ENCODE measurements around the gene MUC5AC. TPM values are rescaled to one million over a fixed set of nuclear protein-coding genes. Genes with fewer than 3 reads are reported as not detected.
"Not testable (repeated sequence)": the region's sequence is repeated elsewhere in the genome, so short reads cannot be mapped to it uniquely, and the experiment has no call there.

MUC5AC gene, protein sequence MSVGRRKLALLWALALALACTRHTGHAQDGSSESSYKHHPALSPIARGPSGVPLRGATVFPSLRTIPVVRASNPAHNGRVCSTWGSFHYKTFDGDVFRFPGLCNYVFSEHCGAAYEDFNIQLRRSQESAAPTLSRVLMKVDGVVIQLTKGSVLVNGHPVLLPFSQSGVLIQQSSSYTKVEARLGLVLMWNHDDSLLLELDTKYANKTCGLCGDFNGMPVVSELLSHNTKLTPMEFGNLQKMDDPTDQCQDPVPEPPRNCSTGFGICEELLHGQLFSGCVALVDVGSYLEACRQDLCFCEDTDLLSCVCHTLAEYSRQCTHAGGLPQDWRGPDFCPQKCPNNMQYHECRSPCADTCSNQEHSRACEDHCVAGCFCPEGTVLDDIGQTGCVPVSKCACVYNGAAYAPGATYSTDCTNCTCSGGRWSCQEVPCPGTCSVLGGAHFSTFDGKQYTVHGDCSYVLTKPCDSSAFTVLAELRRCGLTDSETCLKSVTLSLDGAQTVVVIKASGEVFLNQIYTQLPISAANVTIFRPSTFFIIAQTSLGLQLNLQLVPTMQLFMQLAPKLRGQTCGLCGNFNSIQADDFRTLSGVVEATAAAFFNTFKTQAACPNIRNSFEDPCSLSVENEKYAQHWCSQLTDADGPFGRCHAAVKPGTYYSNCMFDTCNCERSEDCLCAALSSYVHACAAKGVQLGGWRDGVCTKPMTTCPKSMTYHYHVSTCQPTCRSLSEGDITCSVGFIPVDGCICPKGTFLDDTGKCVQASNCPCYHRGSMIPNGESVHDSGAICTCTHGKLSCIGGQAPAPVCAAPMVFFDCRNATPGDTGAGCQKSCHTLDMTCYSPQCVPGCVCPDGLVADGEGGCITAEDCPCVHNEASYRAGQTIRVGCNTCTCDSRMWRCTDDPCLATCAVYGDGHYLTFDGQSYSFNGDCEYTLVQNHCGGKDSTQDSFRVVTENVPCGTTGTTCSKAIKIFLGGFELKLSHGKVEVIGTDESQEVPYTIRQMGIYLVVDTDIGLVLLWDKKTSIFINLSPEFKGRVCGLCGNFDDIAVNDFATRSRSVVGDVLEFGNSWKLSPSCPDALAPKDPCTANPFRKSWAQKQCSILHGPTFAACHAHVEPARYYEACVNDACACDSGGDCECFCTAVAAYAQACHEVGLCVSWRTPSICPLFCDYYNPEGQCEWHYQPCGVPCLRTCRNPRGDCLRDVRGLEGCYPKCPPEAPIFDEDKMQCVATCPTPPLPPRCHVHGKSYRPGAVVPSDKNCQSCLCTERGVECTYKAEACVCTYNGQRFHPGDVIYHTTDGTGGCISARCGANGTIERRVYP (N-terminal part only)
- total RNA-seq, result not detected
- long read RNA-seq, donor 1, result 0 reads
- long read RNA-seq, donor 2, result 0 reads

DNA sequence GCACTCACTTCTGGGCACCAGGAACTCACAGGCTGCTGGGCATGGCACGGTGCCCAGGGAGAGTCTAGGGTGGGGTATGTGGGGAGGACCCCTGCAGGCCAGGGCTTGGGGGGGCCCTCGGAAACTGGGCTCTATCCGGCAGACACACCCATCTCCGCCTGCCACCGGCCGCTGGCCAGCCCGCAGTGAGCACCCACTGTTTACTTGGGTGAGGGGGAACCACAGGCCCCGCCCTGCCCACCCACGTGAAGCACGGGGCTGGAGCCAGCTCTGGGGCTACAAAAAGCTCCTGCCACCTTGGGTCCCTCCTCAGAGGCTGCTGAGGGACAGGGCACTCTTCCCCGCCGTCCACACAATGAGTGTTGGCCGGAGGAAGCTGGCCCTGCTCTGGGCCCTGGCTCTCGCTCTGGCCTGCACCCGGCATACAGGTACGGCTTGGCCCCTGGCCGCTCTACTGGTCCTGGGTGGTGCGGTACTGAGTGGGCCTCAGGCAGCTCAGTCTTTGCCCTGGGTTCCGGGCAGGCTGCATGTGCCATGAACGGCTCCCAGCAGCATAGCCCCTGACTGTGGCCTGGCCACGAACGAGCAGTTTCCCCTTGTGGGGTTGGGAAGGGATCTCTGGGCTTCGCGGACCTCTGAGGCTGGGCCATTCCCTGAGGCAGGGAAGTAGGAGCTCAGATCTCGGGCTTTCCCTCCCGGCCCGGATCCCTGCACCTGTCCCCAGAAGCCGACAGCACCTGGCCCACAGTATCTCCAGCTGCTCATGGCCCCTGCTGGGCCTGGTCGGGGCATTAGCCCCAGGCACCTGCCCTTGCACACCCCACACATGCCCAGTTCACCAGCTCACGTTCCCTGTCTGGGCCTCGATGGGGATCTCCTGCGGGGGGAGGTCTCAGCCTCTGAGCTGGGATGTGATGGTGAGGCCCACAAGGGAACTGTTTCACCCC is at the start of gene MUC5AC:
Gene MUC5AC (plus strand): TSS at position 309 of the 947 bp plus-strand sequence. CDS start 47 bp downstream, at position 356.
- intact Hi-C loops (cut with DNase I), result no loop called here
- DNase-seq (ENCODE audit: low spot score), result peak; percentile 76

DNA sequence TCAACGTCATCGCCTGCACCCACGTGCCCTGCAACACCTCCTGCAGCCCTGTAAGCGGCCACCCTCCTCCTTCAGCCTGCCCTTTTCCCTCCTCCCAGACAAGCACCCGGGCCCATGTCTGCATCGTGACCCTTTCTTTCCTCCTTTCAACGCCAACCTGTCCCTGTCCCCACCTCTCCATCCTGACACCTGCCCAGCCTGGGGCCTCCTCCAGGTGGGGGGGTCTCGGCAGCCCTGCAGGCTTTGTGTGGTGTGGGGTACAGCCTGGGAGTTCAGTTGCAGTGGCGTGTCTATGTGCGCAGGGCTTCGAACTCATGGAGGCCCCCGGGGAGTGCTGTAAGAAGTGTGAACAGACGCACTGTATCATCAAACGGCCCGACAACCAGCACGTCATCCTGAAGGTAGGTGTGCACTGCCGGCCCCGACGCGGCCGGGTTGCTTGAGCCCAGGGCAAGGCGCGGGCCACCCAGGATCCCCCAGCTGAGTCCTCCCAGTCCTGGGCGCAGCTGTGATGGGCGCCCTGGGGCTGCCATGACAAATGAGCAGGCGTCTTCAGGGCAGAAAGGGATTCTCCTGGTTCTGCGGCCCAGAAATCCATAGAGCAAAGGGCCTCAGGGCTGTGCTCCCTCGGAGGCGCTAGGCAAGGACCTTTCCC is 49.4 kb upstream of the MUC5AC start:
- no peak for DNase-seq (ENCODE audit: low spot score)
- intact Hi-C loops (cut with DNase I), result no loop called here

DNA sequence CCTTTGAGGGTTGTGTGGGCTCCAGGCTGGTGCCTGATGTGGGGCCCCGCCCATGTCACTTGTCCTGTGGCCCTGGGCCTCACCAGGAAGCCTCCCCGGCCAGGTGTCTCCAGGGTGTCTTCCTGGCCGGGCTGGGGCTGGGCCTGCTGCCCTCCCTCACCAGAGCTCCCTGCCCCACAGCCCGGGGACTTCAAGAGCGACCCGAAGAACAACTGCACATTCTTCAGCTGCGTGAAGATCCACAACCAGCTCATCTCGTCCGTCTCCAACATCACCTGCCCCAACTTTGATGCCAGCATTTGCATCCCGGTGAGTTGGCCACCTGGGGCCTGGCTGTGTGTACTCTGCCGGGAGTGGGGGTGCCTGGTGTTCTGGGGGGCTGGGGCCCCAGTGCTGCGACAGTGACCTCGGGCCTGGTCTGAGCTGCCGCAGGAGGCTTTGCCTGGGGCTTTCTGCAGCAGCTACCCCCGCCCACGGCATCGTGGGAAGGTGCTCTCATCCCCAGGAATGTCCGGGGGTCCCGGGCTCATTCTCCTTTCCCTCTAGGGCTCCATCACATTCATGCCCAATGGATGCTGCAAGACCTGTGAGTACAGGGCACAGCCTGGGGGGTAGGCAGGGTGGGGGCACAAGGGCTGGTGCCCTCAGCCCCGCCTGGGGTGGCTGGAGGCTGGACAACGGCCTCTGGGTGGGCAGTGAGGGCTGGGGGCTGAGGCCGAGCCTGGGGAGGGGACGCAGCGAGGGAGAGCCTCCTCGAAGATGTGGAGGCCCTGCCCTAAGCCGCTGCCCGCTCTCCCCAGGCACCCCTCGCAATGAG is 48.4 kb upstream of the MUC5AC start:
- intact Hi-C loops (cut with DNase I), result no loop called here
- peak; percentile 53 for DNase-seq (ENCODE audit: low spot score)

DNA sequence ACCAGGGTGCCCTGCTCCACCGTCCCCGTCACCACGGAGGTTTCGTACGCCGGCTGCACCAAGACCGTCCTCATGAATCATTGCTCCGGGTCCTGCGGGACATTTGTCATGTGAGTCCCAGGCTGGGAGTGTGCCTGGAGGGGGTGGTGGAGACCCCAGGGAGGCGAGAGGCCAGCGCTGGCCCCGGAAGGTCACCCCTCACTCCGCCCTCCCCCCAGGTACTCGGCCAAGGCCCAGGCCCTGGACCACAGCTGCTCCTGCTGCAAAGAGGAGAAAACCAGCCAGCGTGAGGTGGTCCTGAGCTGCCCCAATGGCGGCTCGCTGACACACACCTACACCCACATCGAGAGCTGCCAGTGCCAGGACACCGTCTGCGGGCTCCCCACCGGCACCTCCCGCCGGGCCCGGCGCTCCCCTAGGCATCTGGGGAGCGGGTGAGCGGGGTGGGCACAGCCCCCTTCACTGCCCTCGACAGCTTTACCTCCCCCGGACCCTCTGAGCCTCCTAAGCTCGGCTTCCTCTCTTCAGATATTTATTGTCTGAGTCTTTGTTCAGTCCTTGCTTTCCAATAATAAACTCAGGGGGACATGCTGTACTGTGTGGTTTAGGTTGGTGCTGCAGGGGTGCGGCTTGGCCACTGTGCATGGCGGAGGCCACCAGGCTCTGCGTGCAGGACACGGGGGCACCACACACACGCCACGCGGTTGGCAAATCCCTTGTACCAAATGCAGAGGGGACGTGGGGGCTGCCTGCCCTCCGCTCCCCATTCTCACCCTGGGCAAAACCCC is 47.6 kb upstream of the MUC5AC start:
- DNase-seq (ENCODE audit: low spot score), result peak; percentile 70
- intact Hi-C loops (cut with DNase I), result no loop called here

DNA sequence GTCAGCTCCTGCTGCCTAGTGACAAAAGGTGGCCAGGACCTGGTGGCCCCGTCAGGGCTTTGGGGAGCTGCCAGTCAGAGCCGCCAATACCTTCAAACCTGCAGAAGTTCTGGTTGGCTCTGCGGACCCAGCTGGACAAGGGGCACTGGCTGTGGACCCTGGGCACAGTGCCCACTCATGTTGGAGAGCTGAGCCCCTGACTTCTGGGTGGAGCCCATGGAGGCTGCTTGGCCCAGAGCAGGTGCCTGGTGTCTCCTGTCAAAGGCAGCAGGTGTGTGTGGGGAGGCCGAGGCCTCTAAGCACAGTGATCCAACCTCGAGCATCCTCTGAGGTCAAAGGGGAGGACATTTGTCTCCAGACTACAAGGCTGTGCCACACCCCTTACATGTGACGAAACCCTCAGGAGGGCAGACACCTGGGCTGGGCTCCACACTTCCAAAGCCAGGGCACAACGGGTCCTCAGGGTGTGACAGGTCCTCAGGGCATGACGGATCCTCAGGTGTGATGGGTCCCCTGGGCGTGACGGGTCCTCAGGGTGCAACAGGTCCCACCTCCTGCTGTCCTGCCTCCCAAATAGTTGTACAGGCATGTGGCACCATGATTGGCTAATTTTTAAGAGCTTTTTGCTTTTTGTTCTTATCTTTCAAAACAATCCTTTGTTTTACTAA is 46.1 kb upstream of the MUC5AC start:
- peak; percentile 74 for DNase-seq (ENCODE audit: low spot score)
- intact Hi-C loops (cut with DNase I), result no loop called here

DNA sequence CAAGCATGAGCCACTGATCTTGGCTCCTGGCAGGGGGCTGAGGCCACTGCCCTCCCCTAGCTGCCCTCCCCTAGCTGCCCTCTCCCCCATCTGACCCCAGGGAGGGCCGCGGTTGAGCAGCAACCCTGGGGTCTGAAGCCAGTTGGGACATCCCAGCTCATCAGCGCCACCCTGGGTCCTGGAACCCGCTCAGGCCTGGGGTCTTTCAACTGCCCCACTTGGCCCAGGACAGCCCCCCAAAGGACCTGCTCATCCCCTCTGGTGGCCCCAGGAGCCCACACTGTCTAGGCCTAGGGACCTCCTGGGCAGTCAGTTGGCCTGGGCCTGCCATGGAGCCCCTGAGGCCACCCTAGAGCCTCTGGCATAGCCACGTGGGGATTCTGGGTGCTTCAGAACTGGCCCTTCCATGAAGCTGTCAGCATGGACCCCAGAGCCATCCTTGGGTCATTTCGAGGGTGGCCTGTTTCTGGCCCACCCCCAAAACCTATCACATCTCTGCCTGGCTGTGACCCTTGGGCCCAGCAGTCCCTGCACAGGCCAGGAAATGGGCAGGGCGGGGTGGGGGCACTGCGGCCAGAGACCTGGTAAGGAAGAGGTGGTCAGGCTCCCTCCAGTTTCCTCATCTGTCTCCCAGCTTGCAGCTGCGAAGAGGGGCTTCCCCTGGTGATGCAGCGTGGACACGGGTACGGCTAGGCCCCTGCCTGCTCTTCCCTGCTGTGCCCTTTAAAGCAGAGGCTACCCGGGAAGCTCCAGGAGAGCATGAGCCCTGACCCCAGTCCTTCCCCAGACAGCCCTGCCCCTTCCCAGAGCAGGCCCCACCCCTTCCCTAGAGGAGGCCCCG is 45.2 kb upstream of the MUC5AC start:
- intact Hi-C loops (cut with DNase I), result no loop called here
- DNase-seq (ENCODE audit: low spot score), result peak; percentile 64

DNA sequence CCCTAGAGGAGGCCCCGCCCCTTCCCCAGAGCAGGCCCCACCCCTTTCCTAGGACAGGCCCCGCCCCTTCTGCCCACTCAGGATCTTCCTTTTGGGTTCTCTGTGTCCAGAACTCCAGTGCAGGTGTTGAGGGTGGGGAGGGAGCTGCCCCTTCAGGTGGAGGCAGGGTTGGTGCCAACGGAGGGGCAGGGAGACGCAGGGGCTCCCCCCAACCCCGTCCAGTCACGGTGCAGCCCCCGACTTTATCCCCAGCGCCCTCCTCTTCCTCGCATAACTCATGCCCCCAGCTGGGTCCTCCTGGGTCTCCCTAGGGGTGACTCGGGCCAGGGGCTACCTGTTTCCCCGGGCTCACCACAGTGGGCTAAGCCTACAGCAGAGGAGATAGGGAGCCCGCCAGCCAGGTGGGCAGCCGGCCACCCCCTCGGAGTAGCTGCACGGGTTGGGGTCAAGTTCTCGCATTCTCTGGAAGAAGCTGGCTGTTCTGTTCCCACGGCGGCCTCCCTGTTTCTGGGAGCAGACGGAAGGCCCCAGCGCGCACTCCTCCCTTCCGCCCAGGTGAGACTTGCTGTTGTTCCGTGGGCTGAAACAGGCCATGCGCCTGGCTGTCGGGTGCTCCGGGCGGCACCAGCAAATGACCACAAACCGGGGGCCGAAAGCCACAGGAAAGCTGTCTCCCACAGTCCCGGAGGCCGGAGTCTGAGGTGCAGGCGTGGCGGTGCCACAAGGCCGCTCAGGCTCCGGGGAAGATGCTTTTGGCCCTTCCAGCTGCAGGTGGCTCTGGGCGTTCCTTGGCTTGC is 44.1 kb upstream of the MUC5AC start:
- peak; percentile 64 for DNase-seq (ENCODE audit: low spot score)

DNA sequence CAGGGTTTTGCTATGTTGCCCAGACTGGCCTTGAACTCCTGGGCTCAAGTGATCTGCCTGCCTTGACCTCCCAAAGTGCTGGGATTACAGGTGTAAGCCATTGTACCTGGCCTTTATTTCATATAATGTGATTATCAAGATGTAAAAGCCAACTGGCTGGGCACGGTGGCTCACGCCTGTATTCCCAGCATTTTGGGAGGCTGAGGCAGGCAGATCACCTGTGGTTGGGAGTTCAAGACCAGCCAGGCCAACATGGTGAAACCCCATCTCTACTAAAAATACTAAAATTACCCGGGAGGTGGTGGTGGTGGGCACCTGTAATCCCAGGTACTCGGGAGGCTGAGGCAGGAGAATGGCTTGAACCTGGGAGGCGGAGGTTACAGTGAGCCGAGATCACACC is 42.5 kb upstream of the MUC5AC start:
- peak; percentile 32 for DNase-seq (ENCODE audit: low spot score)
- intact Hi-C loops (cut with DNase I), result not testable (repeated sequence)

More for the DNA sequence above, 44.1 kb upstream of the MUC5AC start:
- intact Hi-C loops (cut with DNase I), result no loop called here

DNA sequence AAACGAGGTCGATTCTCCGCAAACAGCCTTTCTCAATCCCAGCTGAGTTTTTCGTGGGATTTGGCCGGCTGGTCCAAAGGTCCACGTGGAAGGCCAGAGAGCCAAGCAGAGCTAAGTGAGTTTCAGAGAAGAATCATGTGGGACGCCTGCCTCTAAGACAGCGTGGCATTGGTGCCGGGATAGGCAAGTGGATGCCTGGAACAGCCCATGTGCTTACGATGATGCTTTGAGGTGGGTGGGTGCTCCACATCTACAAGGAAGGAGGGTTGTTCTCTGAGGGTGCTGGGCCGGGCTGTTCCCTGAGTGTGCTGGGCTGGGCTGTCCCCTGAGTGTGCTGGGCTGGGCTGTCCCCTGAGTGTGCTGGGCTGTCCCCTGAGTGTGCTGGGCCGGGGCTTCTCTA is 41.6 kb upstream of the MUC5AC start:
- intact Hi-C loops (cut with DNase I), result no loop called here
- peak; percentile 62 for DNase-seq (ENCODE audit: low spot score)

DNA sequence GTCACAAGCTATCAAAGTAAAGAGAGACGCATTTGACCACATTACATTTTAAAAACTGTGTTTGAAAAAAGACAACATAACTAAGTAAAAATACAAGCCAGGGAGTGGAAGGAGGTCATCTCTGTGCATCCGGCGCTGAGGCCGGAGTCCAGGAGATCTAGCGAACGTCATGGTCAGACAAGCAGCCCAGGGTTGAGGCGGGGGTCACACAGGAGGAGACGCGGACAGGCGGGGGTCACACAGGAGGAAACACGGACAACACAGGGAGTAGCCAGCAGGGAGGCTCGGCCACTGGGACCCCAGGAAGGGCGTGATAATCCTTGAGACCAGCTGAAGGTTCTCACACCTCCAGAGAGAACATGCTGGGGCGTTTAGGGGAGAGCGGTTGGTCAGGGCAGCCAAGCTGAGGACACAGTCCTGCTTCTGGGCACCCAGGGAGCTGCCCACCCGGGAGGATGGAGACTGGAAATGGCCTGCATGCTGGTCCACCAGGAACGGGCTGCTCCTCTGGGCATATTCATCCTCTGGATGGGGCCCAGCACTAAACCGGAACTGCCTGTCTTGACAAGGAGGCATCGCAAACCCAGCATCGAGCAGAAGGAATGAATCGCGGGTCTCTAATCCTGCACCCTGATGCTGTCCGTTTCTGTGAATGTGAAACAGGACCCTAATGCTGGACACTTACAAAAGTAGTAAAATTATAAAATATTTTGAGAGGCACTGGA is 40.9 kb upstream of the MUC5AC start:
- peak; percentile 69 for DNase-seq (ENCODE audit: low spot score)
- intact Hi-C loops (cut with DNase I), result no loop called here

DNA sequence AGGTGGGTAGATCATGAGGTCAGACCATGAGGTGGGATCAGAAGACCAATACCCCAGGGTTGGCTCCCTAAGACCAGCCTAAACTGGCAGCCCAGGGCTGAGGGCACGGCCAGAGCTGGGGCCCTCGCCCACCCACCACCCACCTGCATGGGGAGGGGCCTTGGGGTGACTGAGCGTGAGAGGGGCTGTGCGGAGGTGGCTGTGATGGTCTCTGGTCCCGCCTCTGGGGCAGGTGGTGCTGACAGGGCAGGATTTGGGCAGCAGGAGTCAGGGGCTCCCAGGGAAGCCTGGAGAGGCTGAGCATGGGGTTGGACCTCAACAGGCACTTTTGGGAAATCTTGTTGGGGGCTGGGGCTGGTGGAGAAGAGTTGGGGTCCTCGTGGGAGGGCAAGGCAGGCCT is 39.8 kb upstream of the MUC5AC start:
- intact Hi-C loops (cut with DNase I), result no loop called here
- DNase-seq (ENCODE audit: low spot score), result peak; percentile 57

DNA sequence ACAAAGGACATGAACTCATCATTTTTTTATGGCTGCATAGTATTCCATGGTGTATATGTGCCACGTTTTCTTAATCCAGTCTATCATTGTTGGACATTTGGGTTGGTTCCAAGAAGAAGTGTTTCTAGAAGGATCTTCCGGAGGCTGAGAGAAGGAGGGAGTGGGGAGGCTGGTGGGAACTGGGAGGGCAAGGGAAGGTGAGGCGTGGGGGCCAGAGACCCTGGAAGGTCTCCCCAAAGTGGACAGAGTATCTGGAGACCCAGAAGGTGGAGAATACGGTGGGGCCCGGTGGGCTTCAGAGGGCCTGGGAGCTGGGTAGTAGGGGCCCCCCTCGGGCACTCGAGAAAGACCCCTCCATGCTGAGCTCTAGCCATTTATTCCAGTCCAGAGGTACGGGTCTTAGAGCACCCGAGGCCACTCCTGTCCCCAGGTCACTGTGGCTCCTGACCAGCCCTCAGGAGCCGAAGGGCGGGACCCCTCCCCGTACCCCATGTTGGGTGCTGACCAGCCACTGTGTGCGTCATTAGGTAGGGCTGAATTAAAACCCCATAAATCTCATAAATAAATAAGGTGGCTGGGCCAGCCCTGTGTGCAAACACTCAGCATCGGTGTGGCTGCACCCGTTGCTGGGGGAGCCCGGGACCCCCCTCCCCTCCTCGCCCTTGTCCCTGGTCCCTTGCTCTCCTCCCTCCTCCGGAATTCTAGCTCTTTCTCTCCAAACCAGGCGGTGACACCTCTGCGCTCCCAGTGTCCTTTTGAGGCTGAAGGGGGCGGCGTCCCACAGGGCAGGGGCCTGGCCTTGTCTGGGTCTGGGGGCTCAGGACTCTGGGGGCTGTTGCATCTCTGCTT is 38.8 kb upstream of the MUC5AC start:
- intact Hi-C loops (cut with DNase I), result no loop called here
- peak; percentile 68 for DNase-seq (ENCODE audit: low spot score)
